Measurements from ENCODE around the gene TSEN54. TPM values are rescaled to one million over a fixed set of nuclear protein-coding genes. Genes with fewer than 3 reads are reported as not detected.

The TSEN54 gene
- total and polyA plus RNA-seq, 2 experiments from 2014 or later, result 45.9 to 62.5 TPM

DNA sequence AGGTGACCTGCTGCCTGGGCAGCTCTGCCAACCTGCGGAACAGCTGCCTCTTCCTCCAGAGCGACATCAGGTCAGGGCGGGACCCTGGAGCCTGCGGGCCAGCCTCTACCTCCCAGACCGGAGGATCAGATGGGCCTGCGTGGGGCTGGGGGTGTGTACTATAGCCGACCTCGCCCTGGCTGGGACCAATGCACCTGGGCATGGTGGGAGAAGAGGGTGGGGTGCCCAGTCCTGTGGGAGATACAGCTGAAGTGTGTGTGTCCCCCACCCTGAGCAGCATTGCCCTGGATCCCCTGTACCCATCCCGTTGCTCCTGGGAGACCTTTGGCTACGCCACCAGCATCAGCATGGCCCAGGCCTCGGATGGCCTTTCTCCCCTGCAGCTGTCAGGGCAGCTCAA, 20.3 kb upstream of the TSEN54 start (continued):
- TF ChIP-seq, protein P1, sequence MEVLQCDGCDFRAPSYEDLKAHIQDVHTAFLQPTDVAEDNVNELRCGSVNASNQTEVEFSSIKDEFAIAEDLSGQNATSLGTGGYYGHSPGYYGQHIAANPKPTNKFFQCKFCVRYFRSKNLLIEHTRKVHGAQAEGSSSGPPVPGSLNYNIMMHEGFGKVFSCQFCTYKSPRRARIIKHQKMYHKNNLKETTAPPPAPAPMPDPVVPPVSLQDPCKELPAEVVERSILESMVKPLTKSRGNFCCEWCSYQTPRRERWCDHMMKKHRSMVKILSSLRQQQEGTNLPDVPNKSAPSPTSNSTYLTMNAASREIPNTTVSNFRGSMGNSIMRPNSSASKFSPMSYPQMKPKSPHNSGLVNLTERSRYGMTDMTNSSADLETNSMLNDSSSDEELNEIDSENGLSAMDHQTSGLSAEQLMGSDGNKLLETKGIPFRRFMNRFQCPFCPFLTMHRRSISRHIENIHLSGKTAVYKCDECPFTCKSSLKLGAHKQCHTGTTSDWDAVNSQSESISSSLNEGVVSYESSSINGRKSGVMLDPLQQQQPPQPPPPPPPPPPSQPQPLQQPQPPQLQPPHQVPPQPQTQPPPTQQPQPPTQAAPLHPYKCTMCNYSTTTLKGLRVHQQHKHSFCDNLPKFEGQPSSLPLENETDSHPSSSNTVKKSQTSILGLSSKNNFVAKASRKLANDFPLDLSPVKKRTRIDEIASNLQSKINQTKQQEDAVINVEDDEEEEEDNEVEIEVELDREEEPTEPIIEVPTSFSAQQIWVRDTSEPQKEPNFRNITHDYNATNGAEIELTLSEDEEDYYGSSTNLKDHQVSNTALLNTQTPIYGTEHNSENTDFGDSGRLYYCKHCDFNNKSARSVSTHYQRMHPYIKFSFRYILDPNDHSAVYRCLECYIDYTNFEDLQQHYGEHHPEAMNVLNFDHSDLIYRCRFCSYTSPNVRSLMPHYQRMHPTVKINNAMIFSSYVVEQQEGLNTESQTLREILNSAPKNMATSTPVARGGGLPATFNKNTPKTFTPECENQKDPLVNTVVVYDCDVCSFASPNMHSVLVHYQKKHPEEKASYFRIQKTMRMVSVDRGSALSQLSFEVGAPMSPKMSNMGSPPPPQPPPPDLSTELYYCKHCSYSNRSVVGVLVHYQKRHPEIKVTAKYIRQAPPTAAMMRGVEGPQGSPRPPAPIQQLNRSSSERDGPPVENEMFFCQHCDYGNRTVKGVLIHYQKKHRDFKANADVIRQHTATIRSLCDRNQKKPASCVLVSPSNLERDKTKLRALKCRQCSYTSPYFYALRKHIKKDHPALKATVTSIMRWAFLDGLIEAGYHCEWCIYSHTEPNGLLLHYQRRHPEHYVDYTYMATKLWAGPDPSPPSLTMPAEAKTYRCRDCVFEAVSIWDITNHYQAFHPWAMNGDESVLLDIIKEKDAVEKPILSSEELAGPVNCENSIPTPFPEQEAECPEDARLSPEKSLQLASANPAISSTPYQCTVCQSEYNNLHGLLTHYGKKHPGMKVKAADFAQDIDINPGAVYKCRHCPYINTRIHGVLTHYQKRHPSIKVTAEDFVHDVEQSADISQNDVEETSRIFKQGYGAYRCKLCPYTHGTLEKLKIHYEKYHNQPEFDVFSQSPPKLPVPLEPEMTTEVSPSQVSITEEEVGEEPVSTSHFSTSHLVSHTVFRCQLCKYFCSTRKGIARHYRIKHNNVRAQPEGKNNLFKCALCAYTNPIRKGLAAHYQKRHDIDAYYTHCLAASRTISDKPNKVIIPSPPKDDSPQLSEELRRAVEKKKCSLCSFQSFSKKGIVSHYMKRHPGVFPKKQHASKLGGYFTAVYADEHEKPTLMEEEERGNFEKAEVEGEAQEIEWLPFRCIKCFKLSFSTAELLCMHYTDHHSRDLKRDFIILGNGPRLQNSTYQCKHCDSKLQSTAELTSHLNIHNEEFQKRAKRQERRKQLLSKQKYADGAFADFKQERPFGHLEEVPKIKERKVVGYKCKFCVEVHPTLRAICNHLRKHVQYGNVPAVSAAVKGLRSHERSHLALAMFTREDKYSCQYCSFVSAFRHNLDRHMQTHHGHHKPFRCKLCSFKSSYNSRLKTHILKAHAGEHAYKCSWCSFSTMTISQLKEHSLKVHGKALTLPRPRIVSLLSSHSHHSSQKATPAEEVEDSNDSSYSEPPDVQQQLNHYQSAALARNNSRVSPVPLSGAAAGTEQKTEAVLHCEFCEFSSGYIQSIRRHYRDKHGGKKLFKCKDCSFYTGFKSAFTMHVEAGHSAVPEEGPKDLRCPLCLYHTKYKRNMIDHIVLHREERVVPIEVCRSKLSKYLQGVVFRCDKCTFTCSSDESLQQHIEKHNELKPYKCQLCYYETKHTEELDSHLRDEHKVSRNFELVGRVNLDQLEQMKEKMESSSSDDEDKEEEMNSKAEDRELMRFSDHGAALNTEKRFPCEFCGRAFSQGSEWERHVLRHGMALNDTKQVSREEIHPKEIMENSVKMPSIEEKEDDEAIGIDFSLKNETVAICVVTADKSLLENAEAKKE (CRISPR knock-in tag; IDR thresholded peaks at IDR 0.05), result no peak
- TF ChIP-seq, protein P2, sequence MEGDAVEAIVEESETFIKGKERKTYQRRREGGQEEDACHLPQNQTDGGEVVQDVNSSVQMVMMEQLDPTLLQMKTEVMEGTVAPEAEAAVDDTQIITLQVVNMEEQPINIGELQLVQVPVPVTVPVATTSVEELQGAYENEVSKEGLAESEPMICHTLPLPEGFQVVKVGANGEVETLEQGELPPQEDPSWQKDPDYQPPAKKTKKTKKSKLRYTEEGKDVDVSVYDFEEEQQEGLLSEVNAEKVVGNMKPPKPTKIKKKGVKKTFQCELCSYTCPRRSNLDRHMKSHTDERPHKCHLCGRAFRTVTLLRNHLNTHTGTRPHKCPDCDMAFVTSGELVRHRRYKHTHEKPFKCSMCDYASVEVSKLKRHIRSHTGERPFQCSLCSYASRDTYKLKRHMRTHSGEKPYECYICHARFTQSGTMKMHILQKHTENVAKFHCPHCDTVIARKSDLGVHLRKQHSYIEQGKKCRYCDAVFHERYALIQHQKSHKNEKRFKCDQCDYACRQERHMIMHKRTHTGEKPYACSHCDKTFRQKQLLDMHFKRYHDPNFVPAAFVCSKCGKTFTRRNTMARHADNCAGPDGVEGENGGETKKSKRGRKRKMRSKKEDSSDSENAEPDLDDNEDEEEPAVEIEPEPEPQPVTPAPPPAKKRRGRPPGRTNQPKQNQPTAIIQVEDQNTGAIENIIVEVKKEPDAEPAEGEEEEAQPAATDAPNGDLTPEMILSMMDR (conservative IDR thresholded peaks at IDR 0.05; ENCODE audit: low read depth in 2 of 2), result no peak
- TF ChIP-seq, protein P3, sequence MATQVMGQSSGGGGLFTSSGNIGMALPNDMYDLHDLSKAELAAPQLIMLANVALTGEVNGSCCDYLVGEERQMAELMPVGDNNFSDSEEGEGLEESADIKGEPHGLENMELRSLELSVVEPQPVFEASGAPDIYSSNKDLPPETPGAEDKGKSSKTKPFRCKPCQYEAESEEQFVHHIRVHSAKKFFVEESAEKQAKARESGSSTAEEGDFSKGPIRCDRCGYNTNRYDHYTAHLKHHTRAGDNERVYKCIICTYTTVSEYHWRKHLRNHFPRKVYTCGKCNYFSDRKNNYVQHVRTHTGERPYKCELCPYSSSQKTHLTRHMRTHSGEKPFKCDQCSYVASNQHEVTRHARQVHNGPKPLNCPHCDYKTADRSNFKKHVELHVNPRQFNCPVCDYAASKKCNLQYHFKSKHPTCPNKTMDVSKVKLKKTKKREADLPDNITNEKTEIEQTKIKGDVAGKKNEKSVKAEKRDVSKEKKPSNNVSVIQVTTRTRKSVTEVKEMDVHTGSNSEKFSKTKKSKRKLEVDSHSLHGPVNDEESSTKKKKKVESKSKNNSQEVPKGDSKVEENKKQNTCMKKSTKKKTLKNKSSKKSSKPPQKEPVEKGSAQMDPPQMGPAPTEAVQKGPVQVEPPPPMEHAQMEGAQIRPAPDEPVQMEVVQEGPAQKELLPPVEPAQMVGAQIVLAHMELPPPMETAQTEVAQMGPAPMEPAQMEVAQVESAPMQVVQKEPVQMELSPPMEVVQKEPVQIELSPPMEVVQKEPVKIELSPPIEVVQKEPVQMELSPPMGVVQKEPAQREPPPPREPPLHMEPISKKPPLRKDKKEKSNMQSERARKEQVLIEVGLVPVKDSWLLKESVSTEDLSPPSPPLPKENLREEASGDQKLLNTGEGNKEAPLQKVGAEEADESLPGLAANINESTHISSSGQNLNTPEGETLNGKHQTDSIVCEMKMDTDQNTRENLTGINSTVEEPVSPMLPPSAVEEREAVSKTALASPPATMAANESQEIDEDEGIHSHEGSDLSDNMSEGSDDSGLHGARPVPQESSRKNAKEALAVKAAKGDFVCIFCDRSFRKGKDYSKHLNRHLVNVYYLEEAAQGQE (IDR thresholded peaks at IDR 0.05; ENCODE audit: unreplicated experiment), result no peak
- TF ChIP-seq ZNF331 (CRISPR knock-in tag; IDR thresholded peaks at IDR 0.05; ENCODE audit: low read depth) (no peak), EZH2 (IDR thresholded peaks at IDR 0.05; ENCODE audit: low read depth, unreplicated experiment) (no peak), JUNB (IDR thresholded peaks at IDR 0.05; ENCODE audit: unreplicated experiment) (no peak), STAT1 (IDR thresholded peaks at IDR 0.05; ENCODE audit: unreplicated experiment) (no peak), ZNF114 (CRISPR knock-in tag; IDR thresholded peaks at IDR 0.05) (no peak), CREB1 (CRISPR knock-in tag; IDR thresholded peaks at IDR 0.05; ENCODE audit: low read depth) (no peak)
- TF ChIP-seq, protein P4, sequence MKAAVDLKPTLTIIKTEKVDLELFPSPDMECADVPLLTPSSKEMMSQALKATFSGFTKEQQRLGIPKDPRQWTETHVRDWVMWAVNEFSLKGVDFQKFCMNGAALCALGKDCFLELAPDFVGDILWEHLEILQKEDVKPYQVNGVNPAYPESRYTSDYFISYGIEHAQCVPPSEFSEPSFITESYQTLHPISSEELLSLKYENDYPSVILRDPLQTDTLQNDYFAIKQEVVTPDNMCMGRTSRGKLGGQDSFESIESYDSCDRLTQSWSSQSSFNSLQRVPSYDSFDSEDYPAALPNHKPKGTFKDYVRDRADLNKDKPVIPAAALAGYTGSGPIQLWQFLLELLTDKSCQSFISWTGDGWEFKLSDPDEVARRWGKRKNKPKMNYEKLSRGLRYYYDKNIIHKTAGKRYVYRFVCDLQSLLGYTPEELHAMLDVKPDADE (IDR thresholded peaks at IDR 0.05), result no peak

Measured in GM23338 (cell line).